HG03457 (cell line): ENCODE data around the gene GRK7.
"Not testable (repeated sequence)": the region's sequence is repeated elsewhere in the genome, so short reads cannot be mapped to it uniquely, and the experiment has no call there.

ENCODE experiments used
- ATAC-seq: cut with Tn5 transposase; IDR thresholded peaks from one replicate; pipeline ENCODE4 v1.9.1; 2021; ENCODE audit warnings: moderate number of reproducible peaks; ENCODE audit not compliant: unreplicated experiment

GRK7 gene

DNA sequence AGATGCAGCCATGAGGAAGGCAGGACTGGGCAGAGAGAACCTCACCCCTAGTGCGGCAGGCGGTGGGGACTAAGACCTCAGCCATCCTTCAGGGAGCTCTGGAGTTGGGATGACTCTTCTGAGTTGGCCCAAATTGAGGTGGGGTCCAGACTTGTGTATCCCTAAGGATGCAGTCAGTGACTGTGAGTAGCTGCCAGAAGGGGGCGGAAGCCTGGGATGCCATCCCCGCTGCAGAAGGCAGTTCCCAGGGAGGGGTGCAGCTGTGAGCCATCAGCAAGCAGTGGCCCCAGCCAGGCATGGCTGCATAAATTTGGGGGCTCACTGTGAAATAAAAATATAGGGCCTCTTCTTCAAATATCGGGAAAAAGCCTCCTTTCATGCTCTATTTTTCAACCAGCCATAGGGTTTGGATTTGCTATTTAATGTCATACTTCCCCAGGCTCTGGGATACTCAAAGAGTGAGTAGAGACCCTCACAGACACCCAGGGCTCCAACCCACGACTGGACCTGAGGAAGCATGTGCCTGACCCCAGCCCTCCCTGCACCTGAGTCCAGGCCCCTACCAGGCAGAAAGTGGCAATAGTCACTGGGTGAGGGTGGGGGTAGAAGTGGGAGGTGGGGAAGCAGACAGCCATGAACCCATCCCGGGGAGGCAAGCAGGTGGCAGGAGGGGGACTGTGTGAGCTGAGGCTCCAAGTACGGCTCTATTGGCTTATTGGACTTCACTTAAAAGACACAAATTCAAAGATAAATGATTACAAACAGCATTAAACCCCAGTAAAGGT lies 30.5 kb downstream of the GRK7 start:
- no peak for ATAC-seq

DNA sequence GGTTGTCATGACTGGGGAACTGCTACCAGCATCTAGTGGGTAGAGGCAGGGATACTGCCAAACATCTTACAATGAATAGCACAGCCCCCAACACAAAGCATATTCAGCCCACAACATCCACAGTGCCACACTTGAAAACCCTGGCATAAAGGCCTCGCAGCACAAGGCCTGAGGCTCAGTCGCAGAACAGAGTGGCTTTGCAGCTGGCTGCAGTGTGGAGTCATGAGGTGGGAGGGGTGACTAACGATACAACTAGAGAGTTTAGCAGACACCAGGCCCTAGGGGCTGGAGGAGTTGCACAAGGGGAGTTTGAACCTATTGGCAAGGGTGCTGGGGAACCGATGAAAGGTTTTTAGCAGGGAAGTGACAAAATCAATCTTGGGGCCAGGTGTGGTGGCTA lies 32.1 kb downstream of the GRK7 start:
- ATAC-seq = no peak

DNA sequence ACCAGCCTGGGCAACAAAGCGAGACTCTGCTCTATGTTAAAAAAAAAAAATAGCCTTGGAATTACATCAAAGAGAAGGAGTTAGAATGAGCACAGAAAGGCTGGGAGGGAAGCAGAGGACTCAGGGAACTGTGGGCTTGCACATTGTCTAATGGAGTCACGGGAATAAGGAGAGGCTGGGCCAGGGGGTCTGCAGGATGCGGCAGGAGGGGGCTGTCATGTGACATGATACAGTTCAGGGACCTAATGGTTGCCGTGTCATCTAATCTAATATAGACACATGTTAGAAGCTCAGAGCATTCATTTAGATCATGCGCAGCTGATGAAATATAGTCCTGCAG lies 32.5 kb downstream of the GRK7 start:
- ATAC-seq = no peak

DNA sequence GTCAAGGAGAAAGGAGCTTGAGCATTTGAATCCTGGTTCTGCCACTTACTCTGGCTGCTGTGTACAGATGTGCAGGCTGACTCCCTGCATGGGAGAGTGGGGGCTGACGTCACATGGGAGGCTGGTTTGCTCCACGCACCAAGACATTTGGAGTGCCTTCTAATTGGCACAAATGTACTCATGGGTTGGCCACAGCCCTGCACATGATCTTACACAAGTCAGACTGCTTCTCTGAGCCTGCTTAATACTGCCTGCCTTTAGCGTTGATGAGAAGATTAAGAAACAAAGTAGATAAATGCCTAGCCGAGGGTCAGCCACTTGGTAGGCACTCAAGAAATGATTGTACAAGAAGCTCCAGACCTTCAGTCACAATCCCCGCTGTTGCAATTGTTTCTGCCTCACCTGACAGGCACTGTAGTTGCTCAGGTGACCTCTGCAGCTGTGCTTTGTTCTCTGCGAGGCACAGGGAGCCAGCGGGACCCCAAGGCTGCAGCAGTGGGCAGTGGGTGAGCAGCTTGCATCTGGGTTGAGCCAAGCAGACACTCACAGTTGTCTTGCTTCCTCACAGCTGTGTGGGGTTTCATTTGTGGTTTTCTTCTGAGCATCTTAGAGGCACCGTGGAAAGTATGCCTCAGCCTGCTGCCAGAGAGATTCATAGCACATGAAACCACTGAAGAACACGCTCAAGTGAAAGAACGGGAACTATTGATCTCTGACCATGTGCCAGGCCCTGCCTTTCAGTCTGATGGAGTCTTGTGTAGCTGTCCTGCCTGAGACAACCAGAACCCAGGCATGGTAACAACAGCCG lies 33.1 kb downstream of the GRK7 start:
- peak; percentile 95 for ATAC-seq

DNA sequence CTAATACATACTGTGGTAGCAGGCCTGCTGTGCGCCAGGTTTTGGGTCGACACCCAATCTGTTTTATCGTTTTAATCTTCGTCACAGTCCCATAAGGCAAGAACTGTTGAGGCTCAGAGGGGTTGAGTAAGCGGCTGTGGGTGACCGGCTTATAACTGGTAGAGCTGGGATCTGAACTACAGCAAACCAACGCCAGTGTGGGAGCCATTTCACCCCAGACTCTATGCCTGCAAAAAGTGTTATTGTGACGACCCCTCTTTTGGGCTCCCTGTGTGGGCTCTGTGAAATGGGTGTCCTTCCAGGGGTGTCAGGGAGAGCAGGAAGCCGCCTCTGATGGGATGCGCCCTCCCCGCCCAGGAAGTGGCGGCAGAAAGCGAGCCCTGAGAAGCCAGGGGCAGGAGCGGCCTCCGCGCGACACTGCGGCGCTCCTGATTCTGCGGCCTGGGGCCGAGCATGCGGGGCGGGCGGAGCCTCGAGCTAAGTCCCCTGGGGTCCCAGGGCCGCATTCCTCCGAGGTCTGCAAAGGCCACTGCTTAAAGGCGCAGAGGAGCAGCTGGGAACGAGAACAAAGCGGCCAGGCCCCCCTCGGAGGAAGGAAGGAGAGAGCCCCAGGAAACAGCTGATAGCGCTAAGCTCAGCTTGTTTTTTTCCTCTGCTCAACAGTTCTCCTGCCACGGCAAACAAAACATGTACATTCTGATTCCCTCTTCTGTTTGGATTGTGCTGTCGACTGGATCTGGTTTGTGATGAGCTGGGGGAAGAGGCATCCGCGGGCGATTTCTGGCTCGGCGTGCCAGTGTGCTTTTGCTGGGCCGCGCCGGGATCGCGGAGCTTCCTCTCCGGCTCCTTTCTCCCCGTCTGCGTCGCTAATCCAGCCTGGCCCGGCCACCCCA lies 33.9 kb downstream of the GRK7 start:
- ATAC-seq = peak; percentile 9

DNA sequence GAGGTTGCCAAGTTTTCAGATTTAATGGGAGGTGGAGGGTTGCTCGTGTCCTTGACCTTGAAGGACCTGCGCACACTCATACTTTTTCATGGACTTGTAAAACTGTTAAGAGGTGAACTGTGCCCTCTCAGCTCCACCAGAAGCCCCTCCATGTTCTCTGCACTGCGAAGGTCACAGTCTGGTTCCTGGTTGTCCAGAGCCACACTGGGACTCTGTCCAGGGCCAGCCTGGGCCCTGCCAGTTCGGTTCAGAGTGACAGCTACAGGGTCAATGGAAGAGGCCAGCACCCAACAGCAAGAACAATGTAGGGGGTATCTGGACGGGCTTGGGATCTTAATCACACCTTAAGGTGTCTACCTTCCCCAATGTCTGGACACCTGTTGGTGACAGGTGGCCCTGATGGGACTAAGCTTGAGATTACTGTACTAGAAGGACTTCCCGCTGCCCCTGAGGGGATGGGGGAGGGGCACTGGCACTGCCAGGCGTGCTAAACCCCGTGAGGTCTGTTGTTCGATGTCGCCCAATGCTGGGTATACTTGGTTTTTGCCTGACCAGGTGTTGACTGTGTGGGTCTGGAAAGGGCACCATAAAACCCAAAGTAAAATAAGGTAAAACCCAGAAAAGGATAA lies 34.7 kb downstream of the GRK7 start:
- no peak for ATAC-seq

DNA sequence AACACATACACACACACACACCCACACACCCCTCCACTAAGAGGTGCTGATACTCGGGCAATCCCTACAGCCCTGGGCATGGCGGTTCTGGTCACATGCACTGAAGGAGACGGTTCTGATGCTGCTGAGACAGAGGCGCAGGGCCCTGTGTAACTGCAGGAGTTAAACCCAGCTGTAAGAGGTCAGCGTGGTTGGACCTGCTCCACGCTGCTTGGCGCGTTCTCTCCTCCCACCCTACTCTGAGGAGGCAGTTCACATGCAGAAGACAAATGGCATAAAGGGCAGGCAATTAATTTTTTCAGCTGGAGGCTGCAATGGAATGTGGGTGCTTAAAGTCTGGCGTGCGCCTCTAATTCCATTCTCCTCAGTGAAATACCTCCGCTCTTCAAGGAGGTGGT lies 35.2 kb downstream of the GRK7 start:
- no peak for ATAC-seq

DNA sequence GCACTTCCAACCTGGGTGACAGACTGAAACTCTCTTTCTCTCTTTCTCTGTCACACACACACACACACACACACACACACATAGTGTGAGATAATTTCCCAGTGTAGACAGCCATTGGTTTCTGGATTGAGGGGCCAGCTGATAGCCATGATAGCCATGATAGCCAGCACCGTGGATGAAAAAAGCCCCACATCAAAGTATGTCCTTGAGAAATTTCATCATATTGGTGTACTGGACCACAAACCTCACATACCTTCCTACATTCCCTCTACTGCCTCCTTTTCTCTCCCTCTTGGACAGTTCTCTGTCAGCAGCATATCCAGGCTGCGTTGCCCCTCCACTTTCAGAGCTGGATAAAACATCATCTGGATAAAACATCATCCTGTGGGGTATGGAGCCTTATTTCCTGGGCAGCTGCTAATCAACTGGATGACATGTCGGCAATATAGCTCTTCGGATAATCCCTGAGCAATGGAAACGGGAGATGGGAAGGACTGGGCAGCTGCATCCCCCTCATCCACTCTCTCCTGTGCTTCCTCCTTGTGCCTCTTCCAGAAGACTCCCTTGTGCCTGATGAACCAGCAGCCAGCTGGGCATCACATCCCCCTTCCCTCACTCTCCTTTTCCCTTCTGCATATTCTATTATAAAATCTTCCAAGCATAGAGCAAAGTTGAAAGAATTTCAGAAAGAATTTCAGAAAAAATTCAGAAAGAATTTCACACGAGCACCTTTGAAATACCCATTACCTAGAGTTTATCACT lies 39.3 kb downstream of the GRK7 start:
- ATAC-seq = no peak

DNA sequence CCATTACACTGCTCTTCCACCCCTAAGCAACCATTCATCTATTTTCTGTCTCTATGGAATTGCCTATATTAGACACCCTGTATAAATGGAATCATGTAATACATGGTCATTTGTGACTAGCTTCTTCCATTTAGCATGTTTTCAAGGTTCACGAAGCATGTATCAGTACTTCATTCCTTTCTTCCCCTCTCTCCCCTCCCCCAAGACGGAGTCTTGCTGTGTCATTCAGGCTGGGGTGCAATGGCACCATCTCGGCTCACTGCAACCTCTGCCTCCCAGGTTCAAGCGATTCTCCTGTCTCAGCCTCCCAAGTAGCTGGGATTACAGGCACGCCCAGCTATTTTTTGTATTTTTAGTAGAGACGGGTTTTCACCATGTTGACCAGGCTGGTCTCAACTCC lies 40.3 kb downstream of the GRK7 start:
- not testable (repeated sequence) for ATAC-seq

DNA sequence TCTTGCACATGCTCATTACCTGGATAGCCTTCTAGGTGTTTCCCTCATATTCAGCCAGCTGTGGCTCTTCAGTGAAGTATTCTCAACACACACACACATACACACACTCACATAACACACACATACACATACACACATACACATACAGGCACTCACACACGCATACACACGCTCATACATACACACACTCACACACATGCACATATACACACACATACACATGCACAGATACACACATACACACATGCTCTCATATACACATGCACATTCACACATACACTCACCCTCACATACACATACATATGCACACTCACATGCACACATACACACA lies 41.2 kb downstream of the GRK7 start:
- no peak for ATAC-seq

DNA sequence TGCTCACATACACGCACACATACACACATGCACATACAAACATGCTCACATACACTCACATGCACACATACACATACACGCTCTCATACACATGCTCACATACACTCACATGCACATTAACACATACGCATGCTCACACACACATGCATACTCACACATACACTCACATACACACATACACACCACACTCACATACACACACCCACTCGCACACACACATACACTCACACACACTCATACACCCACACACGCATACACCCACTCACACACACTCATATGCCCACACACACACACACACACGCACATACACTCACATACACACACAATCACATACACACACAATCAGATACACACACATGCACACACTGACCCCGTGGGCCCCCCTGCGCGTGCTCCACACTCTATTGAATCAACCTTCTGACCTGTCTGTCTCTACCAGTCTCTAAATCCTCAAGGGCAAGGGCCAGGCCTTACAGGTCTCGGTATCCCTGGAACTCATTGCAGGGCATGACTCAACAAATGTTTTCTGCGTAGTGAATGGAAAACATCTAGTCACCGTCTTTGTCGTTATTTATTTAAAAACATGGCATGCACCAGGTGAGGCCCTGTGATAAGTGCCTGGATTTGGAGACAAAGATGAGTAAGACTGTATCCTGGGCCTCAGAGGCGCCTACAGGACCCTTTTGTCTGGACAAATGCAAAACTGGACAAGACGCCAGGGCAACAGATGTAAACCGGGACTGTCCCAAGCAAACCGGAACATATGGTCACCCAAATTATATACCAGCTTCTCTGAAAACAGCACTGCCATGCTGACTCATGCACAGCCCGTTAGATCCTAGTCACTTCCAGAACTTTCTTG lies 41.8 kb downstream of the GRK7 start:
- no peak for ATAC-seq

DNA sequence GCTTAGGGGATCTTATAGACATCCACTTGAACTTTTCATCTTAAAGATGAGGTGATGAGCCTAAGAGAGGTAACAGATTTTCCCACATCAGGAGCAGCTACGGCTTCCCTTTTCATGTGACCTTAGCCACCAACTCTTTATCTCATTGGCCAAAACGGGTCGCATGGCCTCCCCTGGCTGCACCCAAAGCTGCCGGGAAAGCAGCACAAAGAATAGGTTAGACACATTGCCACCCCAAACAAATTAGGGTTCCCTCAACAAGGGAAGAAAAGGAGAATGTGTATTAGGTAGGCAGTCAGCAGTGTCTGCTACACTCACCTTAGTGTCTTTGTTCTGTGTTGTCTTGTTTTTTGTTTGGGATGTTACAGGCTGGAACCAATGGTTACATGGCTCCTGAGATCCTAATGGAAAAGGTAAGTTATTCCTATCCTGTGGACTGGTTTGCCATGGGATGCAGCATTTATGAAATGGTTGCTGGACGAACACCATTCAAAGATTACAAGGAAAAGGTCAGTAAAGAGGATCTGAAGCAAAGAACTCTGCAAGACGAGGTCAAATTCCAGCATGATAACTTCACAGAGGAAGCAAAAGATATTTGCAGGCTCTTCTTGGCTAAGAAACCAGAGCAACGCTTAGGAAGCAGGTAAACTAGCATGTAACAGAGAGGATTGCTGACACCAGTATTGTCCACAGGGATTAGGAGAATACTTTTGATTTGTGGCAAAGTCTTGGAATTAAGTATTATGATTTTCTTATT lies 44.2 kb downstream of the GRK7 start:
- no peak for ATAC-seq

DNA sequence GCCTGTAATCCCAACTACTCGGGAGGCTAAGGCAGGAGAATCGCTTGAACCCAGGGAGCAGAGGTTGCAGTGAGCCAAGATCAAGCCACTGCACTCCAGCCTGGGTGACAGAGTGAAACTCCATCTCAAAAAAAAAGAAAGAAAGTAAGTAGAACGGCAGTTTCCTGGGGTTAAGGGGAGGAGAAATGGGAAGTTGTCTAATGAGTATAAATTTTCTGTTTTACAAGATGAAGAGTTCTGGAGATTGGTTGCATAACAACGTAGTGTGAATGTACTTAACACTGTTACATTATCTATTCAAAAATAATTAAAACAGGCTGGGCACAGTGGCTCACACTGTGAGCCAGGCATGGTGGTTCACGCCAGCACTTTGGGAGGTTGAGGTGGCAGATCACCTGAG lies 45.4 kb downstream of the GRK7 start:
- ATAC-seq = no peak

DNA sequence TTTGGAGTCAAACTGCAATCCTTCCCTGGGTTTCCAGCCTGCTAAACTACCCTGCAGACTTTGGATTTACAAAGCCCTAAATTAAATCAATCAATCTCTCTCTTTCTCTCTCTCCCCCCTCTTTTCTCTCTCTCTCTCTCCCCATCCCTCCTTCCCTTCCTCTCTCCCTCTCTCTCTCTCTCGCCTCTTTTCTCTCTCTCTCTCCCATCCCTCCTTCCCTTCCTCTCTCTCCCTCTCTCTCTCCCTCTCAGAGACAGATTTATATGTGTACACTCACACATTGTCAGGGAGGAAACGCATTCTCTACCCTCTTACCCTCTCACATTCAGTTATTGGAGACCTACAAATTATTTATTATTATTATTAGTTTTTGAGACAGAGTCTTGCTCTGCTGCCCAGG lies 47.0 kb downstream of the GRK7 start:
- no peak for ATAC-seq

DNA sequence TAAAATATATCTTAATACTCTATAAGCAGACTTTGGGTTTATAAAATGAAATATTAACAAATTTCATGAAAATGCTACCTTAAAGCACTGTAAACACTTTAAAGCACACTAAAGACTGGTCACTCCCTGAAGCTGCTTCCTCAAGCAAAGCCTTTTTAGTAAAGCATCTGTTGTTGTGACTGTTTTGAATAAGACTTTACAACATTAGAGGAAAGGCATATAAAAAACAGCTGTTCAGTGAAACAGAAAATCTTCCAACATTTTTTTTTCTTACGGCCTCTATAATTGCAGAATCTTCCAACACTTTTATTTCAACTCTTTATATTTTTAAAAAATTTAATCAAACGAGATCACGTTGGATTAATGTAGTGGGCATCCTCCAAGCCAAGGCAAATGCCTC lies 48.1 kb downstream of the GRK7 start:
- no peak for ATAC-seq

DNA sequence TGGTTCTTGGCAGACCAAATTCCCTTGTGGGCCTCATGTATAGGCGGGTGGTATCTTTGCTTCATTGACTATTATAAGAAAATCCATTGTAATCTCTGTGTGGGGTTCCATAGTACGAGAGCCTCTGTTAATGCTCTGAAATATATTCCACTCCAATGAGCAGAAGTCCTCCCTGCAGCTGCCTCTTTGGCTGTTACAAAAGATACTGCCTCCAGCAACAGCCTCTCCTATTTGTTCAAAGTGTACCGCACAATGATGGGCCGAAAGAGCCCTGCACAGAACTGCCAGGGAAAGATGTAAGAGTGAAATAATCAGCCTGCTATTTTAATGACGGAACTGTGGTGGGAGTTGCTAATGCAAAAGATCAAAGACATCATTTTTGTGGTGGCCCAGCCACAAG lies 48.9 kb downstream of the GRK7 start:
- no peak for ATAC-seq

DNA sequence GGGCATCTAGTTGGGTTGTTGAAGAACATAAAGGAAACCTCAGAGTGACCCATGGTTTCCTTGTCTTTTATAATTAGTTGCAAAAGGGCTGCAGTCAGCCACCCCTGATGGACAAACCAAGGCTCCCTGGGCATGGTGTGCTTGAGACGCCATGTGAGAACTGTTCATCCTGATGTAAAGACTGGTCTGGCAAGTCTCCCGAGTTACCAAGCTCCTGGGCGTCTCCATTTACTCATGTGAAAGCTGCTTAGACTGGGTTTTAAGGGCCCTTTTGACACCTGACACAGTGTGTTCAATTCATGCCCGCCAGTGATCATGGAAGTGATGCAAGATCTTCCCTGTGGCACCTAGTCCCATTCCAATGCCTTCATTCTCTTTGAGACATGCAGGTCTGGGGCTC lies 49.4 kb downstream of the GRK7 start:
- ATAC-seq = no peak
